ENCODE results near the gene UCP2.

GRCh38 chr11:73983741-73984538 is 1.3 kb upstream of the UCP2 start:
- no peak for TF ChIP-seq POLR2AphosphoS5 (IDR thresholded peaks at IDR 0.05; ENCODE audit: insufficient read depth, low read depth, low read length)
- no peak for TF ChIP-seq CTCF (IDR thresholded peaks at IDR 0.05; ENCODE audit: extremely low read depth in 1 of 2, insufficient read depth in 1 of 2, low read depth in 1 of 2, low read length in 2 of 2)
- TF ChIP-seq EZH2 (IDR thresholded peaks at IDR 0.05; ENCODE audit: borderline replicate concordance, low read depth, low read length, severe bottlenecking): no peak
- TF ChIP-seq GATA2 (IDR thresholded peaks at IDR 0.05; ENCODE audit: insufficient read depth, insufficient read length, low read depth, low read length): no peak
